B cell (primary cell): ENCODE results near the gene GAST.

Experiments
- CTCF ChIP-seq: fragments of 200-600 bp; IDR thresholded peaks from one replicate; pipeline ENCODE4 v1.8.0; 2022; ENCODE audit warnings: antibody characterized with exemption, mild to moderate bottlenecking
- EZH2 ChIP-seq: IDR thresholded peaks from 2 replicates; pipeline ENCODE4 v1.6.1; 2012; ENCODE audit warnings: borderline replicate concordance, low read depth, mild to moderate bottlenecking, moderate library complexity, low read length; ENCODE audit not compliant: insufficient read depth, poor library complexity, severe bottlenecking

GRCh38 chr17:41664172-41664457 is 48.0 kb upstream of the GAST start:
- no peak for TF ChIP-seq CTCF
- TF ChIP-seq EZH2: no peak
